Hepatocyte (in vitro differentiated cells): Measurements from ENCODE around the gene PRXL2B.

Experiments used
- CTCF ChIP-seq: fragments of 200-600 bp; sonication (generic); IDR thresholded peaks from 2 replicates; pipeline ENCODE4 v1.5.1; 2016; ENCODE audit warnings: antibody characterized with exemption, mild to moderate bottlenecking; ENCODE audit not compliant: poor library complexity
- EZH2 ChIP-seq: fragments of 200-600 bp; sonication (generic); IDR thresholded peaks from 2 replicates; pipeline ENCODE4 v1.6.1; 2016; ENCODE audit warnings: antibody characterized with exemption, mild to moderate bottlenecking, borderline replicate concordance
- EZH2phosphoT487 ChIP-seq: fragments of 200-600 bp; sonication (generic); IDR thresholded peaks from one replicate; pipeline ENCODE4 v1.6.1; 2018; ENCODE audit warnings: antibody characterized with exemption, mild to moderate bottlenecking, low read depth, moderate library complexity; ENCODE audit not compliant: unreplicated experiment, severe bottlenecking

- no peak for TF ChIP-seq CTCF
- no peak for TF ChIP-seq EZH2phosphoT487
- TF ChIP-seq EZH2: no peak
Observed at GRCh38 chr1:2559509-2560298, 26.9 kb upstream of the PRXL2B start.
